Measurements from ENCODE around the gene PRIMA1.

The PRIMA1 gene

GRCh38 chr14:93732524-93732923 lies 55.8 kb downstream of the PRIMA1 start:
- DNase-seq (ENCODE audit: low read depth in 2 of 2) = no peak

GRCh38 chr14:93731753-93732152 lies 56.5 kb downstream of the PRIMA1 start:
- DNase-seq (ENCODE audit: low read depth in 2 of 2) = no peak

DNA sequence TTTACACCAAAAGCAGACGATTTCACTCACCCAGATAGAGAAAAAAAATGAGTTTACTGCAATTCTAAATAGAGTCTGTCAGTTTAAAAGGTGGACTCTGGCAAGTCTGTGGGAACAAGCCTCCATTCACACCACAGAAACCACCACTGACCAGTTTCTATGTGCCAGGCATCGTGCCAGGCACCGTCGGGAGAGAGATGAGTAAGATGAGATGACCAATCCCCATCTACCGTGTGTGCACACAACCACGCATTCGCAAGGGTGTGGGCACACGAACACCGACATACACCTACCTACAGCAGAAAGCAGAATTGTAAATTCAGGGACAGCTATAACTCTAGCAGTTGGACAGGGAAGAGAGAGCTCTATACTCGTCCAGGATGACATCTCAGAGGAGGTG lies 58.3 kb downstream of the PRIMA1 start:
- DNase-seq (ENCODE audit: low read depth in 2 of 2) = no peak

- DNase-seq (ENCODE audit: low read depth in 2 of 2) = no peak
Measured at GRCh38 chr14:93728651-93729016, 59.7 kb downstream of the PRIMA1 start.

GRCh38 chr14:93727917-93728650 lies 60.2 kb downstream of the PRIMA1 start:
- no peak for DNase-seq (ENCODE audit: low read depth in 2 of 2)

DNA sequence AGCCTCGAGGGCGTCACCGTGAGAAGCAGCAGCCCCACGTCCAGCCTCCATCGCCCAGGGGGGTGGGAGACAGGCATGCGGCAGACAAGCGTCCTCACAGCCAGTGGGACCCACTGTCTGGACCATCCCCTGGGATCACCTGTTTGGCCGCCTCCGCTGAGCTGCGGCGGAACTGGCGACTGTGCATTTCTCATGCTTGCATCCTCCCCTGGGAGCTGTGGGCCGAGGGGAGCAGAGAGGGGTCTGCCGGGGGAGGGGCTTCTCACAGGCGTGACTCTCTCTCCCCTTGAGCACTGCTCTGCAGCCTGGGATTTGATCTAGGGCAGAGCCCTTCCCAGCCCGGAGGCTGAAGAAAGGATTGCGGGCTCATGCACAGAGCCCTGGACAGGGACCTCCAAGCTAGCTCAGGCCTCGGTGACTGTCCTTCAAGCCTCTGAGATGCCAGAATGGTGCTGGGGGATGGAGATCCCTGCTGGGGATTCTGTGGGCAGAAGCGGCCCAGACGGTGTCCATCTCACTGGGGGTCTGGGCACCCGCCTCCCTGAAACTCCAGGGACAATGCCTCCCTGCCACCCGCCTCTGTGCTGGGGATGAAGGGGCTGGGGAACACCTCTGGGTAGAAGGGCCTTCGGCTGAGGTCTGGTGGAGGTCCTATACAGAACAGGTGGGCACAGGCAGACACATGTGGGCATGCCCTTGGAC lies 61.1 kb downstream of the PRIMA1 start:
- no peak for DNase-seq (ENCODE audit: low read depth in 2 of 2)

DNA sequence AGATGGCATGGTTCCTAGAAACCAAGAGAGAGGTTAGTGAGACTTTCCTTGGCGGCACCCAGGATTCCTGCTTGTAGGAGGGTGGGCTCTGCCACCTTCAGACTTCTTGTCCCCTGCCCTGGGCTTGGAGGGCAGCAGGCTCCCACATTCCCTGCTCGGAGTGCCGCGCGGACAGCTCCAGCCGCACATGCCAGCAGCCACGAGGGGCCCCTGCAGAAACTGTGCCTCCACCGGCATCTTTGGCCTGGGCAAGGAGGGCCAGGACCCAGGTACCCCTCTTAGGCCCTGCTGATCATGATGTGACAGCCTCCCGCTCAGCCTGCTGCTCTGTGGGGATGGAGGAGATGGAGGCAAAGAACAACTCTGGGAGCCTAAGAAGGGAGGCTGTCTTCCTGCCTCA lies 62.3 kb downstream of the PRIMA1 start:
- DNase-seq (ENCODE audit: low read depth in 2 of 2) = no peak

DNA sequence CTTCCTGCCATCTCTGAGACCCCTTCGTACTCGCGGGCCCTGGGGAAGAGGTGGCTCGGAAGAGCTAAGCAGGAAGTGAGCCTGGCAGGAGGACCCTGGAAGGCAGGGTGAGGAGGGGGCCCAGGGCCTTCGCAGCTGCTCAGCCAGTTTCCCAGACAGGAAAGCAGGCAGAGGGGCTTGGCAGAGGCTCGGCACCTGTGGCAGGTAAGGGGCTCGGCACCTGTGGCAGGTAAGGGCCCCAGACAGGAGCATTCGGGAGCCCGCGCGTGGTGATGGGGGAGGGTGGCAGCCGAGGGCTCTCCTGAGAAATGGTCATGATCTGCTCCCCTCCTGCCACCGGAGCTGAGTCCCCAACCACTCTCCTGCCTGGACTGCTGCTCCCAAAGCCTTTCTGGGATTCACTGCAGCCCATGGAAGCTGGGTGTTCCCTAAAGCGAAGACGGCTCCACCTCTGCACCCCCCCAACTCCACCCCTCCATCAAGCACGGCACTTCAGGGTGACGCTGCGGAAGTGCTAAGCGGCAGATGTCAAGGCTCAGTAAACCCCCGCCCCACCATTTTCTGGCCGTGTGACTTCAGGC lies 63.2 kb downstream of the PRIMA1 start:
- DNase-seq (ENCODE audit: low read depth in 2 of 2) = no peak

DNA sequence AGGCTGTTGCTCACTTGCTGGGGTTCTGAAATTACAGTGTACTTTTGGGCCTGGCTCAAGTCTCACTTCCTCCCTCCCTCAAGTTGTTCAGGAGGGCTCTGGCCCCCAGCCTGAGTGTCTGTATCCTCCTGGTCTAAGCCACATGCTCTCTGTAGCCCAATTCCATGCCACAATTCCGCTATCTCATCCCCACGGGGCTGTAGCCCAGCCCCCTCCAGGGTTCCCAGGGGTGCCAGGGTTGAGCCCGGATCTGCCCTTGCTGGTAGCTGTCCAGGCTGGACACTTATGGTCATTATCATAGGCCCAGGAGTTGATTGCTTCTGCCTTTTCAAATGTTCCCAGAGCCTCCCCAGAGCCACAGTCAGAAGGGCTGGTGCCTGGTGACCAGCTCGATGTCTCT lies 65.3 kb downstream of the PRIMA1 start:
- DNase-seq (ENCODE audit: low read depth in 2 of 2) = no peak

- no peak for DNase-seq (ENCODE audit: low read depth in 2 of 2)
Measured at GRCh38 chr14:93720981-93721483, 67.3 kb downstream of the PRIMA1 start.

GRCh38 chr14:93720076-93720815 lies 68.0 kb downstream of the PRIMA1 start:
- no peak for DNase-seq (ENCODE audit: low read depth in 2 of 2)

GRCh38 chr14:93719256-93719655 lies 69.0 kb downstream of the PRIMA1 start:
- DNase-seq (ENCODE audit: low read depth in 2 of 2) = no peak

DNA sequence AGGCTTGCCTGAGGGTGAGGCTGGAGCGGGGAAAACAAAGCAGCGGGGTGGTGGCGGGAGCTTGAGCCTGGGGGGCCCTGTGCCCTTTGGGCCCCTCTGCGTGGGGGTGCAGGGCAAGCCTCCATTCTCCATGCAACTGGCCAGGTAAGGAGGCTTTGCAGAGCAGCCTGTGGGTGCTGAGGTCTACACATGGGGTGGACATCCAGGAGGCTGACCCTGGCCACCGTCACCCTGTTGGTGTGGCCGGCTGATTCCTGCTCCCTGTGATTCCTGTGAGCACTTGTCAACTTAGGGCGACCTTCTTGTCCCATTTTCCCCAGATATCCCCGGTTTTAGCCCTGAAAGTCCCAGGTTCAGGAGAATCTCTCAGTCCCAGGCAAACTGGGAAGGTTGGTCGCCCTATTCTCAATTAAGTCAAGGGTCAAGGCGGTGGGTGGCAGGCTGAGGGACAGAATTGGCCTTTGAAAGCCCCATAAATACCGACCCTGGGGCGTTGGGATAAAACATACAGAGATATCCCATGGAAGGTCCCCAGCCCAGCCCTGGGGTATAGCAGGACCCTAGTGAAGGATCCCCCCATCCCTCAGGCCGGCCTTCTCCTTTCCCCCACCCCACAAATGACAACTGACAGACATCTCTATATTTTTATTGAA lies 70.5 kb downstream of the PRIMA1 start:
- no peak for DNase-seq (ENCODE audit: low read depth in 2 of 2)

- no peak for DNase-seq (ENCODE audit: low read depth in 2 of 2)
Measured at GRCh38 chr14:93716746-93717667, 71.3 kb downstream of the PRIMA1 start.

DNA sequence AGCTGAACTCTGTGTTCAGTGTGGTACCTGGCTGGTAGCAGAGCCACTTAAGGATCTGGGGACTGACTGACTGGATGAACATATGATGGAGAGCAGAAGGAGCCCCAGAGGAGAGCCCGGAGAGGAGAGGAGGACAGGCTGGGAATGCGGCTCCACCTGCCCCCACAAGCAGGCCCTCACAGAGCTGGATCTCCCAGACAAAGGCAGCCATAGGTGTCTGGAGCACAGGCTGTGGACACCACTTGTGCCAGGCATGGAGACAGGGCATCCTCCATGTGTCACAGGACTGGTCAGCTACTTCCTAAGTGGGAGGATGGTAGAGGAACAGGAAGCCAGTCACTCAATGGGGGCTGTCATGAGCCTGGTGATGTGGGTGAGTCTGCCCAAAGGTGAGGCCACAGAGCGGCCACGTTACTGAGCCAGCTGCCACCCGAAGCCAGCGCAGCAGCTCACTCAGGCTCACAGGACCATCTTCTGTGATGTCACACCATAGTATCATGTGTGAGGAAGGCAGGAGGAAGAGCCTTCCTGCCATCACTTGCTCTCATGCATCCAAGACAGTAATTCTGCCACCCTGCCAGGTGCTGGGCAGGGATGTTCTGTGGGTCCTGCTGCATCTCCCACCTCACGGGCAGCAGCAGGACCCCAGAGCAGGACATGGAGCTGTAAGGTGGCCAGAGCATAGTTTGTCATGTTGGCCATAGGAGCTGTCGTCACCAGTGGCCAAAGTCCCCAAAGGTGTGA lies 72.1 kb downstream of the PRIMA1 start:
- DNase-seq (ENCODE audit: low read depth in 2 of 2) = no peak

DNA sequence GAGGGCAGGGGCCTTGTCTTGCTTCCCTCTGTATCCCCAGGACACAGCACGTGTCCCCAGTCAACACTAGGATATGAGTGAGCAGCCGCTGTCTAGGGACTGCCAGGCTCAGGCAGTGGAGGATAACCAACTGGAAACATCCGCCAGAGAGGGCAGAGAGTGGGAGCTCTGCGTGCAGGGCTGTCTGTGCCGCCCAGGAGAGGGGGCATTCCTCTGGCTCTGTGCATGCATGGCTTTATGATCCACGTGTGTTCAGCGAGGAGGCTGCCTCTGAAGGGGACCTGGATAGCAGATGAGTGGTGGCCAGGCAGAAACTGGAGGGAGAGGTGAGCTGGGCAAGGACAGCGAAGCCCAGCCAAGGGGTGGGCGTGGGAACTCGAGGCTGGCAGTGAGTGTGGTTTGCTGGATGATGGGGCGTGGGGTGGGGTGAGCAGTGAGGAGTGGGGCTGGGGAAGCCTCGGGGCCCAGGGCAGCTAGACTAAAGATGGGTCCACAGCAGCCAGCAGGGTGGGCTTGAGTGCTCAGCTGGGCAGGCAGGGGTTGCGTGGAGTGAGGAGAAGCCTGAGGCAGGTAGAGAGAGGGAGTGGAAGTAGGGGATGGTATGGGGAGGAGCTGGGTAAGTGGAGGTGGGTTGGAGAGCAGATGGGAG lies 72.9 kb downstream of the PRIMA1 start:
- DNase-seq (ENCODE audit: low read depth in 2 of 2) = no peak

DNA sequence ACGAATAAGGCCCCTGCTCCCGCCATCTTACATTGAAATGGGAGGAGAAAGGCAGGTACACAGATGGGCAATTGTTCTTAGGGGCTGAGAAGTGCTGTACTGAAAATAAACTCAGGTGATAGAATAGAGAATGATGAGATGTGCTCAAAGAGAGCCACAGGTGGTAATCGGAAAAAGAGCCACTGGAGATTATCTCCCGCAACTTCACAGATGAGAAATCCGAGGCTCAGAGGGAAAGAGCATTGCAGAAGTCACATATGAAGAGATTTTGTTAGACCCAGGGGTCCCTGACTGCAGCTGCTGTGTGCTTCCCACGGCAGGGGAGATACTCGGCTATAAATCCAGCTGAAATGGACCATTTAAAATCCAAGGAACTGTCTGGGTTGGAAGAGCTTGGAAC lies 73.7 kb downstream of the PRIMA1 start:
- no peak for DNase-seq (ENCODE audit: low read depth in 2 of 2)

DNA sequence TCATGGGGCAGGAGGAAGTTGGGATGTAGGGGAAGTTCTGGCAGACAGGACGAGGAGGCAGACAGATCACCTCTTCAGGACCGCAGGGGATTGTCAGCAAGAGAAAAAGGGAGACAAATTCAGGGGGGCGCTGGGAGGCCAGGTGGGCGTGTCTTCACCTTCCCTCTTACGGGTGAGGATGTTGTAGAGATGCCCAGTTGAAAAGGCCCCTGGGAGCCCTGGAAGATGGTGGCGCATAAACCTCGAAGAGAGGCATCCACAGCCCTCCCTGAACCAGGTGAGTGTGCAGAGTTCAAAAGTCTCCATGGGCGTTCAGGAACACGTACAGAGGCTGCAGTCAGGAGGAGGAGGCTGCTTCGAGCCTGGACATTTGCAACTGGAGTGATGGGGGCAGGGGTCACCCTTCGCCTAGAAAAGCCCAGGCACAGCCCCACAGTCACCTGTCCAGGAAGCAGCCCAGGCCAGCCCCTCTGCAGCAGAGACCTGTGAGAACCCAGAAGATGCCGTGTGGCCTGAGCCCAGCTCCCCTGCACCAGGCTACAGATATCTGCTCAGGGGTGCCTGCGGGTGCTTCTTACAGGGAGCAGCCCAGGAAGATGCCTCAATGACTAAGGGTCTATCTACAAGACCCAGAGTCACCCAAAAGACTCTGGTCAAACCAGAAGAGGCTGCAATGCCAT lies 74.4 kb downstream of the PRIMA1 start:
- no peak for DNase-seq (ENCODE audit: low read depth in 2 of 2)

Data from stimulated activated CD8-positive, alpha-beta memory T cell treated with anti-CD3 and anti-CD28 coated beads, Interleukin-7, amount 100 ng/mL, for 1 hour (primary cell).